GM18526 (cell line): ENCODE data around the gene RAD51B.

Experiments used
- POLR2A ChIP-seq: IDR thresholded peaks from 3 replicates; pipeline ENCODE4 v1.6.1; 2011; ENCODE audit not compliant: insufficient read length; ENCODE audit errors: extremely low read depth

RAD51B gene

DNA sequence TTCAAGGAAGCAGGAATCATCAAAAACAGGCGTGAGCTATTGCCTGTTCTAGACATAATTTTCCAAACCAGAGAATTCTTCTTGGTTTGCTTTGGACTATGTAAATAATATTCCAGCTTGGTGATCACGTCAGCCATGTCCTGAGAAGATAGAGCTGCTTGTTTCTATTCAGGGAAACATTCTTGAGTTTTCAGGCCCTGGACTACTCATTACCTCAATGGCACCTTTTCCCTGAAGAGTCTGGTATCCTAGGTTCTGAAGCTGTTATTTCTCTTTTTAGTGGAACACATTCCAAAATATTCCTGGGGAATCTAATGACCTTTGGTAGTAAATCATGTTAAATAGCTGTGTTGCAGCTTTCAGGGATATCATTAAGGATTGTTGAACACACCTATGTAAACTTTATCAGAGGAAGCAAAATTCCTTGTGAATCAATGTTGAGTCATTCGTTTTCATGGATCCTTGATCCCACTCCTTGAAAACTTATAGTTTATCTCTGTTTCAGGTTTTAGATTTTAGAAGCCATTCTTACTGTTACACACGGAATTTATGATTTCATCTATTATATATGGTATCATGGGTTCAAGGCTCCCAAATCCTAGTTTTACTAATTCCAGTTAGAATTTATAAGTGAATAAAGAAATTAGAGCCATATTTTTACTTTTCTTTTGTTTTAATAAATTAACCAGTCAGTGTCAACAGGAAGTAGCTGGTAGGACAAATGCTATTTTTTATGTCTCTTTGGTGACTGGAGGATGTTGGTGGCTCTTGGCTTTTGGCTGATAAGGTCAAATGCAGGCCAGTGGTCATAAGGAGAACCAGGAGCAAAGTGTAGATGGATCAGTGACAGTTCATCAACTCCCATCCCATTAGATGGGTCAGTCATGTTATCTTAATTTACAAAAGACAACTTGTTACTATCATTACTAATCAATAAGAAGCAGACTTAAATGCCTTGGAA lies 593.2 kb downstream of the RAD51B start:
- TF ChIP-seq POLR2A: no peak

DNA sequence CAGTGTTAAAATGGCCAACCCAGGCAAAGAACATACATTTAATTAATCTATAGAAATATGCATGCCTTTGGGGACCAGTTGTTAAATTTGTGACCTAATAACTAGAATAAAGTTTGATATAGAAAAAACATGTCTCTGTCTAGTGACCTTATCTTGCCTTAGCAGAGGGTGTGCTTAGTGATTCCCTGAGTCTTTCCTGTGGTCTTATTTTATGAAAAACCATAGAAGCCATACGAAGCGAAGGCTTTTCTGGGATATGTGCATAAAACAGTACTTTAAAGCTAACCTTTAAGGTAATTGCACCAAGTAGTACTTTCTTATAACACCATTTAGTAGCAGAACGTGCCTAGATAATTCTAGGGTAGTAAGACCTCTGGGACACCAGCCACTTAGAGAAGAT lies 593.9 kb downstream of the RAD51B start:
- no peak for TF ChIP-seq POLR2A

DNA sequence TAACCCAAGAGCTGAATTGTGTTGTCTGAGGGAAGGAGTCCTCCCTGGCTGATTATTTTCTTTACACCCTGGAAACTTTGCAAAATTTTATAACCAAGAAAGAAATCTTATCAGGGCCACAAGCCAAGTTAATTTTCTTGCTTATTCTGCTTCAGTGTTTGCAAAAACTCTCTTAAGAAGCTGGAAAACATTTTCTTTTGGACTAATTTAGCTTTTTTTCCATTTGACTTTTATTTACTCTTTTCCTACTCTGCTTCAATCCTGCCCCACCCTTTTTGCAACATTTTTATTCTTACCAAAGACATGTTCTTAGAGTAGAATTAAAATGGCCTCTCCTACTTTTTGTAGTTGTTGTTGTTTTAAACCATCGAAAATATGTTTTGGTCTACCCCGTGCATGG lies 594.5 kb downstream of the RAD51B start:
- TF ChIP-seq POLR2A: no peak

- no peak for TF ChIP-seq POLR2A
Observed at GRCh38 chr14:68416171-68416570, 596.6 kb downstream of the RAD51B start.

DNA sequence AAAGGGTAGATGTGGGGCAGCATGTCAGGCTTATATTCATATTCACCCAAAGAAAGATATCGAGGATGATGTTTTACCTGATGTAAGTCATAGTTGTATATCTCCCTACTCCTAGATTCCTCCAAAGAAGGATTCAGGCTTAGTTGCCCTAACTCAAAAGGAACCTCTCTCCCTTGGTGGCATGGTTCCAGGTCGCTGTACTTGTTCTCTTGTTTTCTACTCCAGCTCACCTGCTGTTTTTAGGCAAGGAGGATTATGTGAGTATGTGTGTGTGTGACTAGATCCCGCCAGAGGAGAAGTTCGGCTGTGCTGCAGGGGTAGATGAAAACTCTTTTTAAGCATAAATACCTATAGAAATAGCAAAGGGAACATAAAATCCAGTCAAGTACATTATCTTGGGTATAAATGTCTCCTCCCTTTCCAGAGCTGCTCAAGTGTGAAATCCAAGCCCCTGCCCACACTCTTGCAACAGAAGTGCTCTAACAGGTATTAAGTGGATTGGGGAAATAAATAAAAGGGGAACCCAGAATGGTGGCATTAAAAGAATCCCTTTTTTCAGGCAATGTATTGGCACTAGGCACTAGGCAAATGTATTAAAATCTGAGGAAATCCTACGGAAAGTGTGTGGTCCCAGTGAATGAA lies 597.6 kb downstream of the RAD51B start:
- no peak for TF ChIP-seq POLR2A

GRCh38 chr14:68418174-68419118 lies 598.9 kb downstream of the RAD51B start:
- TF ChIP-seq POLR2A: no peak

GRCh38 chr14:68420350-68420749 lies 600.8 kb downstream of the RAD51B start:
- TF ChIP-seq POLR2A: no peak

DNA sequence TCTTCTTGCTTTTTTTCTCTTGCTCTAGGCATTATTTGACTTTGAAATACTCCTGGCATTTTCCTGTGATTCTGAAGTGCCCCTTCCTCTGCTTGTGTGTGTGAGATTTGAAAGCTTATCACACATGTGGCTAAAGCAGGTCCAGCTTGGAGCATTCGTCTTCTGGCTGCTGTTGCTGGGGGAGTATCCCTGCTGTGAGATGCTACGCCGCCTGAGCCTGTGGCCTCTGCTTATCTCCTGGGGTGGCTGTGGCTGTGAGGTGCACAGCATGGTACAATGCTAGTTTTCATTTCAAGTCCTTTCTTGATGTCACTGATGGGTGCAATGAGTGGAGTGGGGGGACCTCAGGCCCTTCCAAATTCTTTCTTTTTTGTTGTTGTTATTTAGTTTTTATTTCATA lies 601.5 kb downstream of the RAD51B start:
- TF ChIP-seq POLR2A: no peak

DNA sequence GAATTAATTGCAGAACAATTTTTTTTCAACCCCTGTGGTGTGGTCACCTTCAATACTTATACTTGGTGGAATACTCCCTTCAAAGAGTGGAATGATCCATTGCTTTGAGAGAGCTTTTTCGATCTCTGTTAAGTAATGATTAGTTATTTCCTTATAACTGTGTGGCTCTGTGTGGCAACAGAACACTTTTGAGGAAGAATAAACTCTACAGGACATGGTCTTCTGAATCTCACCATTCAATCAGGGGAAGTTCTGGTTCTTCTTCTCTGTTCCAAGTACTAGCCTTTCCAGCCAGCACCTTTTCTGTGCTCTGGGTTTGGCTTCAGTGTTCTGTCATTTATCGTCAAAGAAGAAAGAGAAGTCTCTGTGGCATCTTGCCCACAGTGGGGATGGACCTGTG lies 604.1 kb downstream of the RAD51B start:
- no peak for TF ChIP-seq POLR2A

DNA sequence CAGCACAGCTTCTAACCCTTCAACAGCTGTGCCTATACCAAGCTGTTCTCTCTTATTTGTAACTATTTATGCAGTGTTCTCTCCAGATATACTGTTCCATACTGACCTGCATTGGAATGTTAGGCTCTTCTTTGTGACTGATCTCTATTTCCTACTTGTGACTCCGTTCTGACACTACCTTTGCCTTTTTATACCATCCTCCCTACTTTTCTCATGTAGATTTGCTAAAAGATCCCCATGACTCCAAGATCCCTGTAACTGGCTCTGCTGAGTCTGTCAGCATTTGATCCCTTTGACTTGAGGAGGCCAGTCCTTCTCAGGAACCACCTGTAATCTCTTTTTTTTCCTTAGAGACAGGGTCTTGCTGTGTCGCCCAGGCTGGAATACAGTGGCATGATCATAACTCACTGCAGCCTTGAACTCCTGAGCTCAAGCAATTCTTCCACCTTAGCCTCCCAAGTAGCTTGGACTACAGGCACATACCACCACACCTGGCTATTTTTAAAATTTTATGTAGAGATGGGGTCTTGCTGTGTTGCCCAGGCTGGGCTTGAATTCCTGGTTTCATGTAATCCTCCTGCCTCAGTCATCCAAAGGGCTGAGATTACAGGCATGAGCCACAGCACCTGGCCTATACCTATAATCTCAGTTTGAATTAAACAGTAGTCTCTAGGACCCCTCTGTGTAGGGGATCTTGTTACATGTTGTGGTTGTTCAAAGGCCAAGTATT lies 605.0 kb downstream of the RAD51B start:
- TF ChIP-seq POLR2A: no peak

DNA sequence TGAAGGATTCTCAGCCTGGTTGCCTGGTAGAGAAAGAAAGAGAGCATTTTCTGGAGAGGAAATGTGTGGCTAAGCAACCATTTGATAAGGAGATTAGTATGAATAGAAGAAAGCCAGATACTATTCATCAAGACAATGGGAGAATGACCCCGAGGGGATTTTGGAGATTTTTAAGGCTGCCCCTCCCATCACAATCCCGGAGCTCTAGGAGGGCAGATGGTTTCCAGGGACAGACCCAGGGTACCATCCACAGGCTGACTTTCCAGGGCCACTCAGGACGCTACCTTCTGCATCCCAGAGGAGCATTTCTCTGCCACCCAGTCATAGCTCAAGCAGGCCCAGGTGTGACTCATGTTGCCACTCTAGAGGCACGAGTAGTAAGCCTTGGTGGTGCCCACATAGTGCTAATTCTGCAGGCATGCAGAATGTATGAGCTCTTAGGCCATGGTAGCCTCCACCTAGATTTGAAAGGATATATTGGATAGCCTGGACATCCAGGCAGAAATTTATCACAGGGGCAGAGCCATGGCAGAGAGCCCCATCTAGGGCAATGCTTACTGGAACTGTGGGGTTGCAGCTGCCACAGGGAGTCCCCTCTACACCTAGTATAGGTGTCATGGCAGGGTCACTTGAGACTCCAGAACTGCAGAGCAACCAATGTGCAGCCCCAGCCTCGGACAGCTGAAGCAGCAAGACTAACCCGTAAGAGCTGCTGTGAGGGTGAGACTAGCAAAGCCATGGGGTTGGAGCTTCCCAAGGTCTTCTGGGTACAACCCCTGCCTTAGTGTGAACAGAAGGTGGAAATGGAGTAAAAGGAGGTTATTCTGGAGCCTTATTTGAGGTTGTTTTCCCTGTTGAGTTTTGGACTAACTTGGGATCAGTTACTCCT lies 607.3 kb downstream of the RAD51B start:
- no peak for TF ChIP-seq POLR2A

GRCh38 chr14:68427550-68427890 lies 607.9 kb downstream of the RAD51B start:
- no peak for TF ChIP-seq POLR2A

GRCh38 chr14:68439676-68440075 lies 620.1 kb downstream of the RAD51B start:
- no peak for TF ChIP-seq POLR2A

DNA sequence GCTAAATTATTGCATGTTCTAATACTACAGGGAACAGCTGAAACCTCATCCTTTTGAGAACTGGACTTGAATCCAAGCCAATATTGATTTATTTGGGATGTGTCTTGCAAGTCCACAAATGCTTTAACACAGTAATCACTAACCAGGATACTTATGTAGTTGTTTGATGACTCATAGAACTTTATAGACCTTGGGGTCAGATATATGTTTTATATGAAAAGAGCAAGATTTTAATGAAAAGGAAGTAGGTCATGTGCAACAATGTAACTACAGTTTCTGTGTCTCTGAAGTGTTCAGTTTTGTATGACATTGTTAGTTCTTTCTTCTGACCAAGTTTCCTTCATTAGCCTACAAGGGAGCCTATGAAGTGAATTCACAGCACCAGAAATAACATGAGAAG lies 621.2 kb downstream of the RAD51B start:
- no peak for TF ChIP-seq POLR2A
